SIG-M5 treated with dmso at 0.1 percent for 504 hours (cell line): ENCODE measurements around the gene CLSTN1.
A peak's percentile ranks its signal among the peaks of the same experiment; 100 is the strongest.
"Not testable (repeated sequence)": the region's sequence is repeated elsewhere in the genome, so short reads cannot be mapped to it uniquely, and the experiment has no call there.

Experiments used
- DNase-seq: peaks from one replicate; lab custom pipeline; 2025; ENCODE audit not compliant: unreplicated experiment; lab: John Stamatoyannopoulos, UW

CLSTN1 gene

GRCh38 chr1:9801909-9802308 is 21.9 kb downstream of the CLSTN1 start:
- no peak for DNase-seq

DNA sequence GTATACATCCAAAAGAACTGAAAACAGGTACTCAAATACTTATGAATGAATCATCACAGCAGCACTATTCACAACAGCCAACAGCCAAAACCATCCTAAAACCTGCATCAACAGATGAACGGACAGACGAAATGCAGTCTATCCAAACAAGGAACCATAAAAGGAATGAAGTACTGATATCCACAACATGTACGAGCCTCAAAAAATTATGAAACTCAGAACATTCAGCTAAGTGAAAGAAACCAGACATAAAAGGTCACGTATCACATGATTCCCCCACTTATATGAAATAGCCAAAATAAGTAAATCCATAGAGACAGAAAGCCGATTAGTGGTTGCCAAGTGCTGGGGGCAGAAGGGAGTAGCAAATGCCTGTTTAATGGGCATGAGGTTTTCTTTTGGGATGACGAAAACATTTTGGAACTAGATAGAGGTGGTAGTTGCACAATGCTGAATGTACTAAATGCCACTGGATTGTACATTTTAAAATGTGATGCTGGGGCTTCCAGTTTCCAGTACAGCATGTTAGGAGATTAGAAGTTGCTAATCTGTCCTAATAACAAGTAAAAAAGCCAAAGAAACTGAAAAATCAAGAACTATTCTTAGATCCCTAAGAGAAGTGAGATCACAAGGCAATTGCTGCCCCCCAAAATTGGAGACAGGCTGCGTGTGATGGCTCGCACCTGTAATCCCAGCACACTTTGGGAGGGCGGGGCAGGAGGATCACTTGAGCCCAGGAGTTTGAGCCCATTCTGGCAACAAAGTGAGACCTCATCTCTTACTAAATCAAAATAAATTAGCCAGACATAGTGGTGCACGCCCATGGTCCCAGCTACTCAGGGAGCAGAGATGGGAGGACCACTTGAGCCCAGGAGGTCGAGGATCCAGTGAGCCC is 25.3 kb downstream of the CLSTN1 start:
- DNase-seq = no peak

DNA sequence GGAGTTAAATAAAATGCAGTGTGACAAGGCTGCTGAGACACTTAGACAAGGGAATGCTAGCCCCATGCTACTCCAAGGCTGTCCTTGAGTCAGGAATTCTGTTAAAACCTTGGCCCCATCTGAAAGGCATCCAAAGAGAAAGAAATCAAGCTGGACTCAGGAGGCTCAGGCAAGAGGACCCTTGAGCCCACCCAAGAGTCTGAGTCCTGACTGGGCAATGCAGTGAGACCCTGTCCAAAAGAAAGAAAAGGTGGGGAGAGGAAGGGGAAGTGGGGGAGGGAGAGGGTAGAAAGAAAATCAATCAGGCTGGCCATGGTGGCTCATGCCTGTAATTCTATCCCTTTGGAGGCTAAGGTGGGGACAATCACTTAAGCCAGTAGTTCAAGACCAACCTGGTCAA is 26.7 kb downstream of the CLSTN1 start:
- DNase-seq = no peak

DNA sequence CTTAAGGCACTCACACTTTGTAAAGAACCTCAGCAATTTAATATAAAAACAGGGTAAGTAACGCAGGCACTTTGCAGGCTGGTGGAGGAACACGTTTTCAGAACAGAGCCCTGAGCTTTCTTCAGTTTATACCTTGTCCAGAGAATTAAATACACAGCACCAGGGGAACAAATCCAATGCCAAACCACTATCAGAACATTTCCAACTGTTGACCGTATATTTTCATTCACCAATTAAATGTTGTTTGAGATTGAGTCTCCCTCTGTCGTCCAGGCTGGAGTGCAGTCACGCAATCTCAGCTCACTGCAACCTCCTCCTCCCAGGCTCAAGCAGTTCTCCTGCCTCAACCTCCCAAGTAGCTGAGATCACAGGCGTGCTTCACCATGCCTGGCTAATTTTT is 29.7 kb downstream of the CLSTN1 start:
- no peak for DNase-seq

DNA sequence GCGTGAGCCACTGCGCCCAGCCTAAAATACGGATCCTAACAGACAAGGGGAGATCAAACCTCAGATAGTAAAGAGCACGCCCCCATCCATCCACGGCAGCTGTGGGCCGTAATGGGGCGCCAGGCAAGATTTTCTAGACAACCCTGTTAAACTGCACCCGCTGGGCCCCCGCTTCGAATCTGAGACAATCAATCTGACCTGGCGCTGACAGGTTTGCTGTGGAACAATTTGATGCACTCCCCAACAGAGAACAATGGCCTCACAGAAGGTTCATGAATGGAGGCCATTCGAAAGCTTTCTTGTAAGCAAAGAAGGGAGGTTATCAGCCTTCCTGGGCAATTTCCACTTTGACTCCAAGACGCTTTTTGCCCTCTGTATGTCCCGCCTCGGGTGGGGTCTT is 30.5 kb downstream of the CLSTN1 start:
- no peak for DNase-seq

DNA sequence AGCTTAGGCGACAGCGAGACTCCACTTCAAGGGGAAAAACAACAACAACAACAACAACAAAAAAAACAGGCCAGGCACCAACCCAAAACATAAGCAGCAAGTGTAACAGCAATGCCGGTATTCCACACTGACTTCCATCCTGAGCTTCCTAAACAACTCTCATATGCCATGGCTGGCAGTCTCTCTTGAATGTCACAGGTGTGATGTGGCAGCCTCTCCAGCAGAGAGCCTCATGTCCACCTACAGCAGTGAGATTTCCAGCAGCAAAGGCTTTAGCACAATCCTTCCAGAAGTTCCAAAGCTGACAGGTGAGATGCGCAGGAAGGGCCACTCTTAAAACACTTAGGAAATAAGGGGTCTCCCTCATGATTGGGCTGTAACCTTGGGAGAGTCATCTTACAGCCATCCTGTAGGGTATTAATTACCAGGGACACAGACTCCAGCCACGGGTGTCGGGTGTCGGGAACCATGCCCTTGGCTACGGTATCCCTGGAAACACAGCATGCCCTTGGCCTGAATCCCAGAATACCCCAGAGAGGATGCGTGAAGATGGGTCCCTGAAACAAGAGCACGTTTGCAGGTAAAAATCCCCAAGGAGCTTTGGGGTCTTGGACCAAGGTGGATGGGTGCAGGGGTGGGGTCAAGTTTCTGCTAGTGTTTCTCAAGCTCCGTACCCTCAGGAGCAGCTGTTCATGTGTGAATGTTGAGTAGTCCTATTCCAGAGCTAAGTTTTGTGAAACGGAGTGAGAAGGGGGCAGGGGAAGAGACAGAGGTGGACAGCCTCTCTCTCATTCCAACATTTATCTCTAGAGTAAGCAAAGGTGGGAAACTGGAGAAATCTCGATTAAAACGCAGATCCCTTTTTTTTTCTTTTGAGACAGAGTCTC is 31.4 kb downstream of the CLSTN1 start:
- DNase-seq = no peak

- not testable (repeated sequence) for DNase-seq
Observed at GRCh38 chr1:9789700-9790099, 34.1 kb downstream of the CLSTN1 start.

GRCh38 chr1:9787702-9788101 is 36.1 kb downstream of the CLSTN1 start:
- DNase-seq = peak; percentile 90

GRCh38 chr1:9785406-9785805 is 38.4 kb downstream of the CLSTN1 start:
- DNase-seq = no peak

DNA sequence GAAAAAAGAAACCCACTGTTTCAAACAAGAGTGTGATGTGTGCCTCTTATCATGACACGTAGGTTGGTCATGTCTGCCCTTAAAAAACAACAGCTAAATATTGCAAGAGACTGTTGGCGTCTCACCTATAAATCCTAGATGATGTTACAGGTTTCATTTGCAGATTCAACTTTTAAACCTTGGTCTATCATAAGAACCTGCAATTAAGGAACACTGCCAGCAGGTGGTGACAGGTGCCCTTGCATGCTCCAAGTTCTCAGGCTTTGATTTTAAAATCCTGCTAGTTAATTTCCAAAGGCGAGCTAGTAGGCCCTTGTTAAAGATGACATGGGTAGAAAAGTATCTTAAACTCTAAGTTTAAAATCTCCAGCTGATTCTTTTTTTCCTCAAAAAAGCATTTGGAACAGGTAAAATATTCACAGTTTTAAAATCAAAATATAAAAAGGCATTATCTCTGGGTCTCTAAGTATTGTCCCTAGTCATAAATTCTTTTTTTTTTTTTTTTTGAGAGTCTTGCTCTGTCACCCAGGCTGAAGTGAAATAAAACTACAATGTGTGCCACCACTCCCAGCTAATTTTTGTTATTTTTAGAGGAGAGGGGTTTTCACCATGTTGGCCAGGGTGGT is 39.1 kb downstream of the CLSTN1 start:
- peak; percentile 29 for DNase-seq

DNA sequence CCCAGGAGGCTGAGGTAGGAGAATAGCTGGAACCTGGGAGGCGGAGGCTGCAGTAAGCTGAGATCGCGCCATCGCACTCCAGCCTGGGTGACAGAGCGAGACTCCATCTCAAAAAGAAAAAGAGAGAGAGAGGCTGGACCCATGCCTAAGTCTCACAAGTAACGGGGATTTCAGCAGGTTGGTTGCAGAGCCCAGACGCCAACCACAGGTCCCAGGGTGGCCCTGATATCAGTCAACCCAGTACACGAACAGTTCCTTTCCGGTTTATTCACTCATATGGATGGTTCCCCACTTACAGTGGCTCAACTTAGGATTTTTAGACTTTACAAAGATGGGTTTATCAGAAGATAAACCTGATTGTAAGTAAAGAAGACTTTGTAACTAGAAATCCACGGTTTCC is 40.9 kb downstream of the CLSTN1 start:
- DNase-seq = no peak

GRCh38 chr1:9782116-9782751 is 41.5 kb downstream of the CLSTN1 start:
- DNase-seq = no peak

DNA sequence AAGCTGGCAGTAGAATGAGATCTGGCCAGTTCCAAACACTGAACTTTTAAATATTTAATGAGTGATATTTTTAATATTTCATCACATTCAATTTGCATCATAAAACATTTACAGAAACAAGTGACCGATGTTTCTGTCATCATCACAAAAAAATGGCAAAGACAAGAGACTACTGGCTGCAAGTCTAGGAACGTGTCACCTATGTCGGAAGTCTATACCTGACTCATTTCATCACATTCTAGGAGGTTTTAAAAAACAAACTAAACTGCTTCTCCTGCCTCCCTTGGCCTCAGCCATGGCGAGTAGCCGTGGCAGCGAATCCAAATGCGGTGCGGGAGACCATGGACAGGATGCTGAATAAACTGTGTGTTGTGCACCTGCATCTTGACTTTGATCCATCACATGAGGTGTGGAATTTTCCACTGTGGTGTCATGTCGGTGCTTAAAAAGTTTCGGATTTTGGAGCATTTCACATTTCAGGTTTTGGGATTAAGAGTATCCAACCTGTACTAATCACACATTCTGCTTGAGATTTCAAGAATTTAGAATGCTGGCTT is 43.1 kb downstream of the CLSTN1 start:
- DNase-seq = no peak

- no peak for DNase-seq
Observed at GRCh38 chr1:9778905-9779304, 44.9 kb downstream of the CLSTN1 start.

DNA sequence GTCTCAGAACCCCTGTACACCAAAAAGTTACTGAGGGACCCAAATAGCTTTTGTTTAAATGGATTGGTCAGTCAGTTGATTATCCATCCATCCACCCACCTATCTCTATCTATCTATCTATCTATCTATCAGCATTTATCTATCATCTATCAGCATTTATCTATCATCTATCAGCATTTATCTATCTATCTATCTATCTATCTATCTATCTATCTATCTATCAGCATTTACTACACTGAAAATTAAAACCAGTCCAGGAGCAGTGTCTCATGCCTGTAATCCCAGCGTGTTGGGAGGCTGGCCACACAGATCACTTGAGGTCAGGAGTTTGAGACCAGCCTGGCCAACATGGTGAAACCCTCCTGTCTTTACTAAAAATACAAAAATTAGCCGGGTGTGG is 47.1 kb downstream of the CLSTN1 start:
- no peak for DNase-seq

DNA sequence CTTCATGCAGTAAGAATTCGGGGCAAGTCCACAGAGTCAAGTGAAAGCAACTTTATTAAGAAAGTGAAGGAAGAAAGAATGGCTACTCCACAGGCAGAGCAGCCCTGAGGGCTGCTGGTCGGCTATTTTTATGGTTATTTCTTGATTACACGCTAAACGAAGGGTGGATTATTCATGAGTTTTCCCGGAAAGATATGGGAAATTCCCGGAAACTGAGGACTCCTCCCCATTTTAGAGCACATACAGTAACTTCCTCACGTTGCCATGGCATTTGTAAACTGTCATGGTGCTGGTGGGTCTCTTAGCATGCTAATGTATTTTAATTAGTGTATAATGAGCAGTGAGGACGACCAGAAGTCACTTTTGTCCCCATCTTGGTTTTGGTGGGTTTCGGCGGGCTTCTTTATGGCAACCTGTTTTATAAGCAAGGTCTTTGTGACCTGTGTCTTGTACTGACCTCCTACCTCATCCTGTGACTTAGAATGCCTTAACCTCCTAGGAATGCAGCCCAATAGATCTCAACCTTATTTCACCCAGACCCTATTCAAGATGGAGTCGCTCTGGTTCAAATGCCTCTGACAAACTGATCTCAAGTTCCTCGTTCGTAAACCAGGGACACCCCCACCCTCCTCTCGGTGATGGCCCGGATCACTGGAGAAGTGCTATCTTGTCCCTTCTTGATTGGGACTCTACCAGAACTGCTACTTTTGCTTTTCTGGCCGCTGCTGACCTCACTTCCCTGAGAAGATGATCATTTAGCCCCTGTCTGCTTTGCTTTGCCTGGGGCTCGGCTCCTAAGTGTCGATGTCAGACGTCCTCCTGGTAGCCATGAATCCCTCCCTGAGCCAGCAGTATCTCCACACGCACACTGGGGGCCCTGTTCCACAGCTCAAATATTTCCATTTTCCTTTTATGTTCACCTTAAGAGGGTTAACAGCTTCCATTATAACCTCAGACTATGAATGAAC is 48.8 kb downstream of the CLSTN1 start:
- DNase-seq = no peak

- DNase-seq = no peak
Observed at GRCh38 chr1:9770298-9770697, 53.5 kb downstream of the CLSTN1 start.

- no peak for DNase-seq
Observed at GRCh38 chr1:9768983-9769382, 54.8 kb downstream of the CLSTN1 start.

DNA sequence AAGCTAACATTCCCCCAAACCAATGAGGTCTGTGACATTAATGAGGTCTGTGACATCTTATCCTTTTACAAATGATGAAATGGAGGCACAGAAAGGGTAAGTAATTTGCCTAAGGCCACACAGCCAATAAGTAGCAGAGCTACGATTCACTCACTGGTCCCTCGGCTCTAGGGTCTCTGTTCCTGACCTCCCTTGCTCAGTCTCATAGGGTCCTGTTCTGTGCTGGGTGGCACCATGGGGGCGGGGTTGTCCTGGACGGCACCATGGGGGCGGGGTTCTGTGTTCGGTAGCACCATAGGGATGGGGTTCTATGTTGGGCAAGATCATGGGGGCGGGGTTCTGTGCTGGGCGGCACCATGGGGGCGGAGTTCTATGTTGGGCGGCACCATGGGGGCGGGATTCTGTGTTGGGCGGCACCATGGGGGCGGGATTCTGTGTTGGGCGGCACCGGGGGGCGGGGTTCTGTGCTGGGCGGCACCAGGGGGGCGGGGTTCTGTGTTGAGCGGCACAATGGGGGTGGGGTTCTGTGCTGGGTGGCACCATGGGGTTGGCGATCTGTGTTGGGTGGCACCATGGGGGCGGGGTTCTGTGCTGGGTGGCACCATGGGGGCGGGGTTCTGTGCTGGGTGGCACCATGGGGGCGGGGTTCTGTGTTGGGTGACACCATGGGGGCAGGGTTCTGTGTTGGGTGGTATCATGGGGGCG is 55.6 kb downstream of the CLSTN1 start:
- no peak for DNase-seq
